HepG2 (cell line): Measurements from ENCODE around the gene DPPA2. TPM values are rescaled to one million over a fixed set of nuclear protein-coding genes. Genes with fewer than 3 reads are reported as not detected.

Experiments used
- ATAC-seq: fragments of 200-7000 bp; cut with Tn5 transposase; 3 replicates; pipeline ENCODE4 v1.9.1; 2020; ENCODE audit warnings: mild to moderate bottlenecking, moderate library complexity
- Bru-seq: library from RNA; stranded (reverse); fragments of 400-500 nt; gene quantifications from one replicate; lab custom pipeline; 2021; lab: Mats Ljungman, UMichigan
- BruChase-seq, 2 experiments: library from RNA; stranded (reverse); fragments of 400-500 nt; gene quantifications; one replicate each; lab custom pipeline; 2021; lab: Mats Ljungman, UMichigan
- BruUV-seq: library from RNA; stranded (reverse); fragments of 400-500 nt; replicated peaks from 2 replicates; lab custom pipeline; 2021; lab: Mats Ljungman, UMichigan
- CTCF ChIA-PET: fragments of 300-600 bp; formaldehyde crosslinking; extraction: SDS; loops from one replicate; lab custom pipeline; 2021; ENCODE audit warnings: low total read pairs, inconsistent platforms, low intra/inter-chr PET ratio; lab: Yijun Ruan, JAX
- POLR2A ChIA-PET: fragments of 350-600 bp; sonication (Branson Sonifier 250); formaldehyde crosslinking; loops from one replicate; lab custom pipeline; 2020; ENCODE audit warnings: antibody characterized with exemption, inconsistent platforms; lab: Yijun Ruan, JAX
- DNase-seq: peaks from one replicate; pipeline ENCODE4 v3.0.0-alpha.2; 2015; ENCODE audit warnings: low spot score
- FAIRE-seq: peaks from 3 replicates; lab custom pipeline; 2011; peaks lifted over from hg19 to GRCh38; lab: Jason Lieb, UNC
- H2AFZ ChIP-seq: one replicate; pipeline ENCODE4 v1.6.1; 2011; ENCODE audit warnings: low read length, inconsistent platforms
- H3K27ac ChIP-seq: fragments of 300-600 bp; 3 replicates; pipeline ENCODE4 v1.8.0; 2011; ENCODE audit warnings: mixed run types, mild to moderate bottlenecking, mixed read lengths, low read length, inconsistent platforms; ENCODE audit not compliant: insufficient read depth; ENCODE audit errors: extremely low read length
- H3K27me3 ChIP-seq, 2 experiments: fragments of 200-600 bp in 1 of 2; 2 replicates in 1 of 2; 3 replicates in 1 of 2; pipeline versions ENCODE4 v1.6.0 to v1.8.0; 2011; ENCODE audit warnings: low read length in 2 of 2, mild to moderate bottlenecking in 2 of 2, moderate library complexity in 2 of 2, inconsistent platforms in 1 of 2; ENCODE audit not compliant: insufficient read depth in 2 of 2, control insufficient read depth in 1 of 2
- H3K36me3 ChIP-seq, 2 experiments: fragments of 200-600 bp in 1 of 2; replicated peaks in 1 of 2; 2 replicates in 1 of 2; 3 replicates in 1 of 2; pipeline versions ENCODE4 v1.5.1 to v1.8.0; 2011; ENCODE audit warnings: low read length in 2 of 2, inconsistent platforms in 1 of 2; ENCODE audit not compliant: insufficient read depth in 2 of 2, control insufficient read depth in 1 of 2
- H3K4me1 ChIP-seq: 2 replicates; pipeline ENCODE4 v1.5.1; 2012; ENCODE audit warnings: low read length, inconsistent platforms; ENCODE audit not compliant: insufficient read depth
- H3K4me2 ChIP-seq: 2 replicates; pipeline ENCODE4 v1.6.0; 2011; ENCODE audit warnings: low read depth, low read length, inconsistent platforms
- H3K4me3 ChIP-seq, 3 experiments: fragments of 200-600 bp in 1 of 3; sonication (generic), shearing (Covaris generic) in 1 of 3; replicated peaks in 1 of 3; 2 replicates each; pipeline ENCODE4 v1.5.1; 2011 to 2016; ENCODE audit warnings: low read length in 3 of 3, inconsistent platforms in 2 of 3, low read depth in 2 of 3, mild to moderate bottlenecking in 2 of 3, control low read depth in 1 of 3, mixed read lengths in 1 of 3; ENCODE audit not compliant: insufficient read depth in 1 of 3
- H3K79me2 ChIP-seq: one replicate; pipeline ENCODE4 v1.6.1; 2011; ENCODE audit warnings: low read length, inconsistent platforms; ENCODE audit not compliant: insufficient read depth
- H3K9ac ChIP-seq: 2 replicates; pipeline ENCODE4 v1.6.0; 2011; ENCODE audit warnings: mild to moderate bottlenecking, low read depth, low read length, inconsistent platforms; ENCODE audit not compliant: insufficient read depth
- H3K9me3 ChIP-seq: 2 replicates; pipeline ENCODE4 v1.5.1; 2012; ENCODE audit warnings: mild to moderate bottlenecking, low read length
- H4K20me1 ChIP-seq: 2 replicates; pipeline ENCODE4 v1.6.0; 2011; ENCODE audit warnings: inconsistent platforms, mild to moderate bottlenecking, low read length, moderate library complexity; ENCODE audit not compliant: insufficient read depth
- BRD4 ChIP-seq: sonication (generic); formaldehyde crosslinking; IDR thresholded peaks from 2 replicates; pipeline ENCODE4 v1.4.0; 2020; ENCODE audit warnings: missing genetic modification reagents
- KLF12 ChIP-seq: sonication (generic); formaldehyde crosslinking; IDR thresholded peaks from 2 replicates; pipeline ENCODE4 v1.4.0; 2020; ENCODE audit warnings: missing genetic modification reagents, borderline replicate concordance
- POLR2G ChIP-seq: fragments of 200-400 bp; formaldehyde crosslinking; IDR thresholded peaks from 2 replicates; pipeline ENCODE4 v1.6.1; 2018; ENCODE audit warnings: mild to moderate bottlenecking, low read depth, low read length, moderate library complexity
- U2AF1 ChIP-seq: fragments of 200-400 bp; formaldehyde crosslinking; optimal IDR thresholded peaks from 2 replicates; pipeline ENCODE3; 2017; ENCODE audit warnings: mild to moderate bottlenecking, low read depth, low read length
- ZC3H13 ChIP-seq: sonication (generic); formaldehyde crosslinking; IDR thresholded peaks from 2 replicates; pipeline ENCODE4 v1.8.1; 2023; ENCODE audit warnings: mild to moderate bottlenecking, missing genetic modification reagents, moderate library complexity
- ZC3H4 ChIP-seq: sonication (generic); formaldehyde crosslinking; IDR thresholded peaks from 2 replicates; pipeline ENCODE4 v1.4.0; 2020; ENCODE audit warnings: missing genetic modification reagents, borderline replicate concordance
- ZMYM4 ChIP-seq: sonication (generic); formaldehyde crosslinking; IDR thresholded peaks from 2 replicates; pipeline ENCODE4 v1.8.1; 2023; ENCODE audit warnings: mild to moderate bottlenecking, missing genetic modification reagents
- ZNF180 ChIP-seq: sonication (generic); formaldehyde crosslinking; IDR thresholded peaks from 2 replicates; pipeline ENCODE4 v1.4.0; 2020; ENCODE audit warnings: low read depth, missing genetic modification reagents, borderline replicate concordance
- ZNF552 ChIP-seq: sonication (generic); formaldehyde crosslinking; IDR thresholded peaks from 2 replicates; pipeline ENCODE4 v1.9.0; 2022; ENCODE audit warnings: missing genetic modification reagents, mild to moderate bottlenecking, borderline replicate concordance
- ZNF558 ChIP-seq: sonication (generic); formaldehyde crosslinking; IDR thresholded peaks from 2 replicates; pipeline ENCODE4 v1.9.0; 2022; ENCODE audit warnings: mild to moderate bottlenecking, missing genetic modification reagents, borderline replicate concordance
- ZNF616 ChIP-seq: sonication (generic); formaldehyde crosslinking; IDR thresholded peaks from 2 replicates; pipeline ENCODE4 v1.5.0; 2020; ENCODE audit warnings: low read depth, mild to moderate bottlenecking, missing genetic modification reagents
- ZNF724P ChIP-seq: sonication (generic); formaldehyde crosslinking; IDR thresholded peaks from 2 replicates; pipeline ENCODE4 v1.8.0; 2022; ENCODE audit warnings: missing genetic modification reagents, borderline replicate concordance
- ZNF773 ChIP-seq: sonication (generic); formaldehyde crosslinking; IDR thresholded peaks from 2 replicates; pipeline ENCODE4 v1.4.0; 2020; ENCODE audit warnings: missing genetic modification reagents, borderline replicate concordance
- ZNF816 ChIP-seq: sonication (generic); formaldehyde crosslinking; IDR thresholded peaks from 2 replicates; pipeline ENCODE4 v1.8.0; 2022; ENCODE audit warnings: missing genetic modification reagents, mild to moderate bottlenecking, borderline replicate concordance
- ZNF879 ChIP-seq: sonication (generic); formaldehyde crosslinking; IDR thresholded peaks from 2 replicates; pipeline ENCODE4 v1.8.1; 2023; ENCODE audit warnings: missing genetic modification reagents
- whole genome bisulfite sequencing: methylation state at CpG from one replicate; pipeline ENCODE4 v1.1.6; 2017; ENCODE audit warnings: low lambda C conversion rate; 5-methylcytosine and 5-hydroxymethylcytosine counted together
- in situ Hi-C: cut with HindIII; loops from 2 replicates; pipeline ENCODE4 v1.10.0; 2017; ENCODE audit warnings: low pct_unique_long_range_greater_than_20kb; ENCODE audit not compliant: extremely low pct_ligation_motif_present
- intact Hi-C: fragments of 100-400 bp; cut with micrococcal nuclease; formaldehyde crosslinking; loops from one replicate; pipeline ENCODE4 v1.10.0; 2022; ENCODE audit not compliant: unreplicated experiment
- long read RNA-seq, 2 experiments: library from RNA in 1 of 2; library from polyadenylated mRNA in 1 of 2; stranded (forward) in 1 of 2; unstranded in 1 of 2; transcript quantifications; one replicate each; pipeline ENCODE4 v2.0.0, GENCODE V29; 2019 to 2022
- polyA minus RNA-seq, 3 experiments: library from RNA; depleted of rRNA, polyadenylated mRNA; stranded (reverse); fragments of >200 nt; gene quantifications; 2 replicates each; pipeline ENCODE4 v1.2.3, GENCODE V29; 2011; ENCODE audit warnings: low replicate concordance in 1 of 3
- polyA plus RNA-seq, 8 experiments: library from polyadenylated mRNA; depleted of rRNA in 3 of 8; stranded (reverse) in 7 of 8; unstranded in 1 of 8; fragments of >200 nt; fragmentation: Illumina TruSeq in 4 of 8; extraction: Trizol in 4 of 8; gene quantifications; 2 replicates each; pipeline versions ENCODE4 v1.2.1 to v1.2.3, GENCODE V29; 2011 to 2016; ENCODE audit warnings: low read depth in 4 of 8, missing spikeins in 1 of 8, mixed read lengths in 1 of 8; ENCODE audit not compliant: insufficient read depth in 1 of 8
- total RNA-seq, 5 experiments: library from RNA; depleted of rRNA; stranded (reverse); fragments of >200 nt; fragmentation: Illumina TruSeq; extraction: Trizol; gene quantifications; 2 replicates each; pipeline ENCODE4 v1.2.3, GENCODE V29; 2016; ENCODE audit warnings: low read depth in 1 of 5

The DPPA2 gene, protein sequence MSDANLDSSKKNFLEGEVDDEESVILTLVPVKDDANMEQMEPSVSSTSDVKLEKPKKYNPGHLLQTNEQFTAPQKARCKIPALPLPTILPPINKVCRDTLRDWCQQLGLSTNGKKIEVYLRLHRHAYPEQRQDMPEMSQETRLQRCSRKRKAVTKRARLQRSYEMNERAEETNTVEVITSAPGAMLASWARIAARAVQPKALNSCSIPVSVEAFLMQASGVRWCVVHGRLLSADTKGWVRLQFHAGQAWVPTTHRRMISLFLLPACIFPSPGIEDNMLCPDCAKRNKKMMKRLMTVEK
- not detected in 2 replicates for total RNA-seq (2016; rRNA removed; fragmentation: Illumina TruSeq; extraction: Trizol)
- not detected in 2 replicates for total RNA-seq (2016; cell fraction: cytosol; rRNA removed; fragmentation: Illumina TruSeq; extraction: Trizol; ENCODE audit: low read depth)
- total RNA-seq (2016; cell fraction: insoluble cytoplasmic fraction; rRNA removed; fragmentation: Illumina TruSeq; extraction: Trizol) = not detected in 2 replicates
- not detected in 2 replicates for total RNA-seq (2016; cell fraction: membrane; rRNA removed; fragmentation: Illumina TruSeq; extraction: Trizol)
- not detected in 2 replicates for total RNA-seq (2016; cell fraction: nucleus; rRNA removed; fragmentation: Illumina TruSeq; extraction: Trizol)
- polyA plus RNA-seq (2011; rRNA removed) = not detected in 2 replicates
- not detected in 2 replicates for polyA plus RNA-seq (2011; cell fraction: cytosol; rRNA removed)
- polyA plus RNA-seq (2011; cell fraction: nucleus; rRNA removed) = not detected in 2 replicates
- polyA plus RNA-seq (2012) = not detected in 2 replicates
- not detected in 2 replicates for polyA plus RNA-seq (2016; cell fraction: cytosol; fragmentation: Illumina TruSeq; extraction: Trizol; ENCODE audit: low read depth)
- not detected in 2 replicates for polyA plus RNA-seq (2016; cell fraction: insoluble cytoplasmic fraction; fragmentation: Illumina TruSeq; extraction: Trizol; ENCODE audit: low read depth)
- not detected in 2 replicates for polyA plus RNA-seq (2016; cell fraction: membrane; fragmentation: Illumina TruSeq; extraction: Trizol; ENCODE audit: low read depth)
- polyA plus RNA-seq (2016; cell fraction: nucleus; fragmentation: Illumina TruSeq; extraction: Trizol; ENCODE audit: insufficient read depth, low read depth) = not detected in 2 replicates
- 0.23 TPM in 1 of 2 replicates, not detected in the other for polyA minus RNA-seq (2011; rRNA and poly(A)+ RNA removed; ENCODE audit: low replicate concordance)
- not detected in 2 replicates for polyA minus RNA-seq (2011; cell fraction: cytosol; rRNA and poly(A)+ RNA removed)
- polyA minus RNA-seq (2011; cell fraction: nucleus; rRNA and poly(A)+ RNA removed) = not detected in 2 replicates
- not detected for Bru-seq, nascent RNA
- not detected for BruChase-seq, experiment 1, labeled RNA remaining after a 6-hour chase
- BruChase-seq, experiment 2, labeled RNA remaining after a 2-hour chase = not detected
- long read RNA-seq, experiment 1 = 0 reads
- long read RNA-seq, experiment 2 = 0 reads

- Histone ChIP-seq H3K36me3 (no peaks in the 10 kb centered on the region), H2AFZ (no peak within 1 kb of the TSS), H3K27ac (no peak within 1 kb of the TSS), H3K9me3 (no peaks in the 10 kb centered on the region), H4K20me1 (no peaks in the 10 kb centered on the region), H3K4me3 (no peak within 1 kb of the TSS), H3K79me2 (no peaks in the 10 kb centered on the region), H3K4me1 (no peaks in the 10 kb centered on the region), H3K9ac (no peak within 1 kb of the TSS), H3K27me3 (no peaks in the 10 kb centered on the region), H3K4me2 (no peak within 1 kb of the TSS)
- no peak for TF ChIP-seq ZNF773 (CRISPR knock-in tag)
- TF ChIP-seq ZNF616 (CRISPR knock-in tag) = no peak
- no peak for TF ChIP-seq ZNF879
- TF ChIP-seq KLF12 (CRISPR knock-in tag) = no peak
- no peak for TF ChIP-seq ZNF180 (CRISPR knock-in tag)
- no peak for TF ChIP-seq ZC3H4 (CRISPR knock-in tag)
- TF ChIP-seq BRD4 (CRISPR knock-in tag) = no peak
- no peak for TF ChIP-seq ZNF724P
- TF ChIP-seq ZC3H13 (CRISPR knock-in tag) = no peak
- no peak for TF ChIP-seq ZNF552 (CRISPR knock-in tag)
- no peak for TF ChIP-seq ZNF558 (CRISPR knock-in tag)
- no peak for TF ChIP-seq U2AF1
- TF ChIP-seq ZNF816 (CRISPR knock-in tag) = no peak
- TF ChIP-seq POLR2G = no peak
- TF ChIP-seq ZMYM4 (CRISPR knock-in tag) = no peak
- intact Hi-C loops = no loop called here
- 52% methylated on average over 9 of the region's 21 CpGs for WGBS
- ATAC-seq = no peak
- ChIA-PET POLR2A (no interaction called here), CTCF (no interaction called here)
- in situ Hi-C loops = no loop called here
- no peak for FAIRE-seq
- no TSS peak for BruUV-seq
- DNase-seq = no peak
Observed at GRCh38 chr3:109316162-109316730, at the start of gene DPPA2. Gene DPPA2, minus strand, starts transcription at chr3:109316517. Its CDS starts 1,975 bp downstream, at chr3:109314542.
